WTC11 (cell line): ENCODE measurements around the gene CIAPIN1. TPM values are rescaled to one million over a fixed set of nuclear protein-coding genes. Genes with fewer than 3 reads are reported as not detected.

Source experiments
- ATAC-seq: fragments of 200-7000 bp; cut with Tn5 transposase; 2 replicates; pipeline ENCODE4 v1.10.0; 2021; ENCODE audit warnings: mild to moderate bottlenecking, moderate library complexity
- CTCF ChIA-PET: fragments of 300-600 bp; sonication (Branson Sonifier 250); formaldehyde crosslinking; loops from one replicate; lab custom pipeline; 2021; ENCODE audit warnings: antibody characterized with exemption; lab: Charles Lee
- POLR2A ChIA-PET: fragments of 350-600 bp; sonication (Branson Sonifier 250); formaldehyde crosslinking; loops from one replicate; lab custom pipeline; 2021; ENCODE audit warnings: antibody characterized with exemption; lab: Charles Lee
- DNase-seq: peaks from one replicate; pipeline ENCODE4 v3.0.0; 2021; ENCODE audit warnings: low spot score
- H3K27ac Mint-ChIP-seq: 2 replicates; pipeline ENCODE4 v1.8.0; 2021; ENCODE audit warnings: mixed read lengths
- H3K27me3 Mint-ChIP-seq: 2 replicates; pipeline ENCODE4 v1.8.0; 2021; ENCODE audit warnings: low read depth, mild to moderate bottlenecking, moderate library complexity, mixed read lengths
- H3K36me3 Mint-ChIP-seq: 2 replicates; pipeline ENCODE4 v1.8.0; 2021; ENCODE audit warnings: mixed read lengths
- H3K4me1 Mint-ChIP-seq: 2 replicates; pipeline ENCODE4 v1.8.0; 2022; ENCODE audit warnings: mixed read lengths
- H3K4me3 Mint-ChIP-seq: 2 replicates; pipeline ENCODE4 v1.8.0; 2021; ENCODE audit warnings: mild to moderate bottlenecking, moderate library complexity, mixed read lengths
- H3K9me3 Mint-ChIP-seq: 2 replicates; pipeline ENCODE4 v1.8.0; 2021; ENCODE audit warnings: mixed read lengths
- GTF2I ChIP-seq: fragments of 250-450 bp; sonication (Bioruptor Pico); conservative IDR thresholded peaks from 2 replicates; pipeline ENCODE4 v1.4.0; 2021; ENCODE audit warnings: mild to moderate bottlenecking
- JUN ChIP-seq: sonication (generic); formaldehyde crosslinking; IDR thresholded peaks from 2 replicates; pipeline ENCODE4 v1.8.0; 2023; ENCODE audit warnings: mild to moderate bottlenecking, missing genetic modification reagents
- MYBL2 ChIP-seq: sonication (generic); formaldehyde crosslinking; IDR thresholded peaks from 2 replicates; pipeline ENCODE4 v1.8.1; 2023; ENCODE audit warnings: mild to moderate bottlenecking, moderate library complexity, missing genetic modification reagents
- NR3C1 ChIP-seq: sonication (generic); formaldehyde crosslinking; conservative IDR thresholded peaks from 2 replicates; pipeline ENCODE4 v1.8.1; 2023; ENCODE audit warnings: low read depth, mild to moderate bottlenecking, missing genetic modification reagents
- RELA ChIP-seq: sonication (generic); formaldehyde crosslinking; IDR thresholded peaks from 2 replicates; pipeline ENCODE4 v1.8.1; 2022; ENCODE audit warnings: missing genetic modification reagents, mild to moderate bottlenecking, borderline replicate concordance
- RORB ChIP-seq: fragments of 250-450 bp; sonication (Bioruptor Pico); IDR thresholded peaks from 2 replicates; pipeline ENCODE4 v1.9.0; 2021; ENCODE audit warnings: mild to moderate bottlenecking
- SMAD4 ChIP-seq: sonication (generic); formaldehyde crosslinking; IDR thresholded peaks from 2 replicates; pipeline ENCODE4 v1.8.0; 2022; ENCODE audit warnings: mild to moderate bottlenecking, missing genetic modification reagents
- TEAD4 ChIP-seq: sonication (generic); formaldehyde crosslinking; IDR thresholded peaks from 2 replicates; pipeline ENCODE4 v1.8.0; 2022; ENCODE audit warnings: mild to moderate bottlenecking, missing genetic modification reagents
- ZNF121 ChIP-seq: sonication (generic); formaldehyde crosslinking; IDR thresholded peaks from 2 replicates; pipeline ENCODE4 v1.8.0; 2023; ENCODE audit warnings: missing genetic modification reagents
- ZNF138 ChIP-seq: sonication (generic); formaldehyde crosslinking; conservative IDR thresholded peaks from 2 replicates; pipeline ENCODE4 v1.8.1; 2022; ENCODE audit warnings: mild to moderate bottlenecking, moderate library complexity, missing genetic modification reagents
- ZNF219 ChIP-seq: sonication (generic); formaldehyde crosslinking; IDR thresholded peaks from 2 replicates; pipeline ENCODE4 v1.8.0; 2023; ENCODE audit warnings: missing genetic modification reagents, mild to moderate bottlenecking, borderline replicate concordance
- ZNF232 ChIP-seq: sonication (generic); formaldehyde crosslinking; IDR thresholded peaks from 2 replicates; pipeline ENCODE4 v1.8.0; 2022; ENCODE audit warnings: mild to moderate bottlenecking, missing genetic modification reagents
- total RNA-seq: library from RNA; stranded (reverse); gene quantifications from 3 replicates; pipeline ENCODE4 v1.2.3, GENCODE V29; 2021
- TF ChIP-seq, protein P1 (sequence below): sonication (generic); formaldehyde crosslinking; IDR thresholded peaks from 2 replicates; pipeline ENCODE4 v1.8.1; 2022; ENCODE audit warnings: low read depth, missing genetic modification reagents, borderline replicate concordance
- TF ChIP-seq, protein P2 (sequence below): sonication (generic); formaldehyde crosslinking; IDR thresholded peaks from 2 replicates; pipeline ENCODE4 v1.8.1; 2022; ENCODE audit warnings: mild to moderate bottlenecking, missing genetic modification reagents, moderate library complexity, borderline replicate concordance
- TF ChIP-seq, protein P3 (sequence below): fragments of 200-600 bp; IDR thresholded peaks from 2 replicates; pipeline ENCODE4 v1.8.0; 2022; ENCODE audit warnings: antibody characterized with exemption
- TF ChIP-seq, protein P4 (sequence below): sonication (generic); formaldehyde crosslinking; IDR thresholded peaks from 2 replicates; pipeline ENCODE4 v1.8.1; 2022; ENCODE audit warnings: missing genetic modification reagents, borderline replicate concordance
- TF ChIP-seq, protein P5 (sequence below): fragments of 250-450 bp; sonication (Bioruptor Pico); conservative IDR thresholded peaks from 2 replicates; pipeline ENCODE4 v1.9.0; 2021; ENCODE audit warnings: mild to moderate bottlenecking
- TF ChIP-seq, protein P6 (sequence below): sonication (generic); formaldehyde crosslinking; conservative IDR thresholded peaks from 2 replicates; pipeline ENCODE4 v1.8.1; 2023; ENCODE audit warnings: mild to moderate bottlenecking, low read depth, missing genetic modification reagents, moderate library complexity
- TF ChIP-seq, protein P7 (sequence below): sonication (generic); formaldehyde crosslinking; IDR thresholded peaks from 2 replicates; pipeline ENCODE4 v1.8.1; 2023; ENCODE audit warnings: mild to moderate bottlenecking, missing genetic modification reagents
- TF ChIP-seq, protein P8 (sequence below): sonication (generic); formaldehyde crosslinking; IDR thresholded peaks from 2 replicates; pipeline ENCODE4 v1.8.0; 2022; ENCODE audit warnings: mild to moderate bottlenecking, missing genetic modification reagents

The CIAPIN1 gene
- total RNA-seq, 1 experiment from 2014 or later = 87.9 TPM

DNA sequence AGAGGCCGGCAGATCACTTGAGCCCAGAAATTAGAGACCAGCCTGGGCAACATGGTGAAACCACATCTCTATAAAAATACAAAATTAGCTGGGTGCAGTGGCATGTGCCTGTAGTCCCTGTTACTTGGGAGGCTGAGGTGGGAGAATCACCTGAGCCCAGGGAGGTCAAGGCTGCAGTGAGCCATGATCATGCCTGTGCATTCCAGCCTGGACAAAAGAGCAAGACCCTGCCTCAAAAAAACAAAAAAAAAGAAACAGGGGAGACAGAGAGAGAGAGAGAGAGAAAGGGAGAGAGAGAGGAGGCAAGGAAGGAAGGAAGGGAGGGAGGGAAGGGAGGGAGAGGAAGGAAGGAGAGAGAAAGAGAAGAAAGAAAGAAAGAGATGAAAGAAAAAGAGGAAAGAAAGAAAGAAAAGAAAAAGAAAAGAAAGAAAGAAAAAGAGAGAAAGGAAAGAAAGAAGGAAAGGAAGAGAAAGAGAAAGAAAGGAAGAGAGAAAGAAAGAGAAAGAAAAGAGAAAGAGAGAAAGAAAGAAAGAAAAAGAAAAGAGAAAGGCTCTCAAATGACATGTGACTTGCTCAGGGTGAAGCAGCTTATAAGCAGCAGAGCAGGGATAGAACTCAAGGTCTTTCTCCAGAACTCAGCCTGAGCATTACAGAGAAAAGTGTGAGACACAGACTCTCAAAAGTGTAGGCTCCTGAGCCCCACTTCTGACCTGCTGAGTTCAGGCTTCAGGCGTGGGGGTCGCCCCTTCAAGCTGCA lies 59.4 kb downstream of the CIAPIN1 start (continued):
- TF ChIP-seq SMAD4 (CRISPR knock-in tag) = no peak
- TF ChIP-seq, protein P1, sequence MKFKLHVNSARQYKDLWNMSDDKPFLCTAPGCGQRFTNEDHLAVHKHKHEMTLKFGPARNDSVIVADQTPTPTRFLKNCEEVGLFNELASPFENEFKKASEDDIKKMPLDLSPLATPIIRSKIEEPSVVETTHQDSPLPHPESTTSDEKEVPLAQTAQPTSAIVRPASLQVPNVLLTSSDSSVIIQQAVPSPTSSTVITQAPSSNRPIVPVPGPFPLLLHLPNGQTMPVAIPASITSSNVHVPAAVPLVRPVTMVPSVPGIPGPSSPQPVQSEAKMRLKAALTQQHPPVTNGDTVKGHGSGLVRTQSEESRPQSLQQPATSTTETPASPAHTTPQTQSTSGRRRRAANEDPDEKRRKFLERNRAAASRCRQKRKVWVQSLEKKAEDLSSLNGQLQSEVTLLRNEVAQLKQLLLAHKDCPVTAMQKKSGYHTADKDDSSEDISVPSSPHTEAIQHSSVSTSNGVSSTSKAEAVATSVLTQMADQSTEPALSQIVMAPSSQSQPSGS = no peak
- TF ChIP-seq, protein P2, sequence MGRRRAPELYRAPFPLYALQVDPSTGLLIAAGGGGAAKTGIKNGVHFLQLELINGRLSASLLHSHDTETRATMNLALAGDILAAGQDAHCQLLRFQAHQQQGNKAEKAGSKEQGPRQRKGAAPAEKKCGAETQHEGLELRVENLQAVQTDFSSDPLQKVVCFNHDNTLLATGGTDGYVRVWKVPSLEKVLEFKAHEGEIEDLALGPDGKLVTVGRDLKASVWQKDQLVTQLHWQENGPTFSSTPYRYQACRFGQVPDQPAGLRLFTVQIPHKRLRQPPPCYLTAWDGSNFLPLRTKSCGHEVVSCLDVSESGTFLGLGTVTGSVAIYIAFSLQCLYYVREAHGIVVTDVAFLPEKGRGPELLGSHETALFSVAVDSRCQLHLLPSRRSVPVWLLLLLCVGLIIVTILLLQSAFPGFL = no peak
- TF ChIP-seq, protein P3, sequence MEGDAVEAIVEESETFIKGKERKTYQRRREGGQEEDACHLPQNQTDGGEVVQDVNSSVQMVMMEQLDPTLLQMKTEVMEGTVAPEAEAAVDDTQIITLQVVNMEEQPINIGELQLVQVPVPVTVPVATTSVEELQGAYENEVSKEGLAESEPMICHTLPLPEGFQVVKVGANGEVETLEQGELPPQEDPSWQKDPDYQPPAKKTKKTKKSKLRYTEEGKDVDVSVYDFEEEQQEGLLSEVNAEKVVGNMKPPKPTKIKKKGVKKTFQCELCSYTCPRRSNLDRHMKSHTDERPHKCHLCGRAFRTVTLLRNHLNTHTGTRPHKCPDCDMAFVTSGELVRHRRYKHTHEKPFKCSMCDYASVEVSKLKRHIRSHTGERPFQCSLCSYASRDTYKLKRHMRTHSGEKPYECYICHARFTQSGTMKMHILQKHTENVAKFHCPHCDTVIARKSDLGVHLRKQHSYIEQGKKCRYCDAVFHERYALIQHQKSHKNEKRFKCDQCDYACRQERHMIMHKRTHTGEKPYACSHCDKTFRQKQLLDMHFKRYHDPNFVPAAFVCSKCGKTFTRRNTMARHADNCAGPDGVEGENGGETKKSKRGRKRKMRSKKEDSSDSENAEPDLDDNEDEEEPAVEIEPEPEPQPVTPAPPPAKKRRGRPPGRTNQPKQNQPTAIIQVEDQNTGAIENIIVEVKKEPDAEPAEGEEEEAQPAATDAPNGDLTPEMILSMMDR = no peak
- TF ChIP-seq, protein P4, sequence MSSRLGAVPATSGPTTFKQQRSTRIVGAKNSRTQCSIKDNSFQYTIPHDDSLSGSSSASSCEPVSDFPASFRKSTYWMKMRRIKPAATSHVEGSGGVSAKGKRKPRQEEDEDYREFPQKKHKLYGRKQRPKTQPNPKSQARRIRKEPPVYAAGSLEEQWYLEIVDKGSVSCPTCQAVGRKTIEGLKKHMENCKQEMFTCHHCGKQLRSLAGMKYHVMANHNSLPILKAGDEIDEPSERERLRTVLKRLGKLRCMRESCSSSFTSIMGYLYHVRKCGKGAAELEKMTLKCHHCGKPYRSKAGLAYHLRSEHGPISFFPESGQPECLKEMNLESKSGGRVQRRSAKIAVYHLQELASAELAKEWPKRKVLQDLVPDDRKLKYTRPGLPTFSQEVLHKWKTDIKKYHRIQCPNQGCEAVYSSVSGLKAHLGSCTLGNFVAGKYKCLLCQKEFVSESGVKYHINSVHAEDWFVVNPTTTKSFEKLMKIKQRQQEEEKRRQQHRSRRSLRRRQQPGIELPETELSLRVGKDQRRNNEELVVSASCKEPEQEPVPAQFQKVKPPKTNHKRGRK (CRISPR knock-in tag) = 0 out of 2 replicates have a peak, but pooled peaks have one; percentile 31
- TF ChIP-seq ZNF121 = peak; percentile 2; the same call in 1 of the 2 replicates
- no peak for TF ChIP-seq JUN (CRISPR knock-in tag)
- TF ChIP-seq GTF2I (CRISPR knock-in tag) = no peak
- TF ChIP-seq, protein P5, sequence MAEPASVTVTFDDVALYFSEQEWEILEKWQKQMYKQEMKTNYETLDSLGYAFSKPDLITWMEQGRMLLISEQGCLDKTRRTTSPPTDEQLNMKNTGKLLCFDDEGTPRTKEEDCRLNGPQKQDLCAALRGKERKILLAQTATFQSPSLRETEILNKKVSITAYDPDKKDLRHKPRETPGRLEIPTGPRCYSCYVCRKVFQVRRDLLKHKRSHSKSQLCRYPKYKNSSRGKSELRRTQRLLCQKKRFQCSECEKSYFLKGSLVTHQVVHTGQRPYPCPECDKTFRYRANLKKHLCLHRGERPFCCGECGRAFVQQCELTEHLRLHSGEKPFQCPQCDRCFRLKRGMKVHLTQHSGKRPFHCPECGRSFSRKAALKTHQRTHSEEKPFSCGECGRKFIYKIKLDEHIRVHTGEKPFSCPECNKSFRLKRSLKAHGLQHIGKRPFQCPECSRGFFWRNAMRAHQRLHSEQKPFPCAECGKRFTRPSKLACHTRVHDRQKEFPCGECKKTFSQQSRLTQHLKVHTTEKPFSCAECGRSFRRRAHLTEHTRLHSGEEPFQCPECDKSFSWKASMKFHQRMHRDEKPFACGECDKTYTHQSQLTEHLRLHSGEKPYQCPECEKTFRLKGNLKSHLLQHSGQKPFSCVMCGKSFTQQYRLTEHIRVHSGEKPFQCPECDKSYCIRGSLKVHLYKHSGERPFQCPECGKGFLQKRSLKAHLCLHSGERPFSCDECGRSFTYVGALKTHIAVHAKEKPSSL (CRISPR knock-in tag) = no peak

DNA sequence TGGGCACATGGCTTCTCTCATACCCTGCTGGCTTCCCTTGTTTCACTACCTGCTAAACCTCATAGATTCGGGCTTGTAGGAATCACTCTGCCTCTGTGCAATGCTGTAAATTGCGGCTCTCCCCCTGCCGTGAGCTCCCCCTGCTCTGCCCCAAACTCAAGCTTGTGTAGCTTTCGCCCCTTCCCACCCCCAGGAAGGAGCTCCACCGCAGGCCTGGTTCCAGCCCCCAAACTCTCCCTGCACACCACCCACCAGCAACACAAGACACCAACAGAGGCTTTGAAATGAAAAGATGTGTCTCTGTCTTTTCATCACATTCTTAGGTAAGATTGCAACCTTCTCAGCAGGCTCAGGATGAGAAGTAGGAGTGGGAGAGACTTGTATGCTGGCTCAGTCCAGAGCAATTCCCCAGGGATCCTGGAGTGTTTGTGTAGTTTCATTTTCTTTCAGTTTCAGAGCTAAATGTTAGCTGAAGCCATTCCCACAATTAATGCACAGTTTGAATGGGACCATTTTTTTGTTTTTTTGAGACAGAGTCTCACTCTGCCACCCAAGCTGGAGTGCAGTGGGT lies 60.7 kb downstream of the CIAPIN1 start:
- ChIA-PET POLR2A (no interaction called here), CTCF (interaction anchor here (0.6 to 1.3 kb wide), 3 partner anchors 86 to 535 kb away, joined by 4 to 8 read pairs (median 5); no protein-coding TSS in a partner anchor)
- DNase-seq (no peak), ATAC-seq (no peak)
- no peak overlapping the region for H3K4me3 Mint-ChIP-seq
- no peaks in the 10 kb centered on the region for H3K36me3 Mint-ChIP-seq
- peaks cover 5% of the 10 kb centered on the region for H3K9me3 Mint-ChIP-seq
- peaks cover 4% of the 10 kb centered on the region for H3K27me3 Mint-ChIP-seq
- peaks cover 3% of the 10 kb centered on the region; the same call in 1 of the 2 replicates for H3K4me1 Mint-ChIP-seq
- H3K27ac Mint-ChIP-seq = no peak overlapping the region
- TF ChIP-seq, protein P6, sequence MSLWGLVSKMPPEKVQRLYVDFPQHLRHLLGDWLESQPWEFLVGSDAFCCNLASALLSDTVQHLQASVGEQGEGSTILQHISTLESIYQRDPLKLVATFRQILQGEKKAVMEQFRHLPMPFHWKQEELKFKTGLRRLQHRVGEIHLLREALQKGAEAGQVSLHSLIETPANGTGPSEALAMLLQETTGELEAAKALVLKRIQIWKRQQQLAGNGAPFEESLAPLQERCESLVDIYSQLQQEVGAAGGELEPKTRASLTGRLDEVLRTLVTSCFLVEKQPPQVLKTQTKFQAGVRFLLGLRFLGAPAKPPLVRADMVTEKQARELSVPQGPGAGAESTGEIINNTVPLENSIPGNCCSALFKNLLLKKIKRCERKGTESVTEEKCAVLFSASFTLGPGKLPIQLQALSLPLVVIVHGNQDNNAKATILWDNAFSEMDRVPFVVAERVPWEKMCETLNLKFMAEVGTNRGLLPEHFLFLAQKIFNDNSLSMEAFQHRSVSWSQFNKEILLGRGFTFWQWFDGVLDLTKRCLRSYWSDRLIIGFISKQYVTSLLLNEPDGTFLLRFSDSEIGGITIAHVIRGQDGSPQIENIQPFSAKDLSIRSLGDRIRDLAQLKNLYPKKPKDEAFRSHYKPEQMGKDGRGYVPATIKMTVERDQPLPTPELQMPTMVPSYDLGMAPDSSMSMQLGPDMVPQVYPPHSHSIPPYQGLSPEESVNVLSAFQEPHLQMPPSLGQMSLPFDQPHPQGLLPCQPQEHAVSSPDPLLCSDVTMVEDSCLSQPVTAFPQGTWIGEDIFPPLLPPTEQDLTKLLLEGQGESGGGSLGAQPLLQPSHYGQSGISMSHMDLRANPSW (CRISPR knock-in tag) = no peak
- TF ChIP-seq, protein P7, sequence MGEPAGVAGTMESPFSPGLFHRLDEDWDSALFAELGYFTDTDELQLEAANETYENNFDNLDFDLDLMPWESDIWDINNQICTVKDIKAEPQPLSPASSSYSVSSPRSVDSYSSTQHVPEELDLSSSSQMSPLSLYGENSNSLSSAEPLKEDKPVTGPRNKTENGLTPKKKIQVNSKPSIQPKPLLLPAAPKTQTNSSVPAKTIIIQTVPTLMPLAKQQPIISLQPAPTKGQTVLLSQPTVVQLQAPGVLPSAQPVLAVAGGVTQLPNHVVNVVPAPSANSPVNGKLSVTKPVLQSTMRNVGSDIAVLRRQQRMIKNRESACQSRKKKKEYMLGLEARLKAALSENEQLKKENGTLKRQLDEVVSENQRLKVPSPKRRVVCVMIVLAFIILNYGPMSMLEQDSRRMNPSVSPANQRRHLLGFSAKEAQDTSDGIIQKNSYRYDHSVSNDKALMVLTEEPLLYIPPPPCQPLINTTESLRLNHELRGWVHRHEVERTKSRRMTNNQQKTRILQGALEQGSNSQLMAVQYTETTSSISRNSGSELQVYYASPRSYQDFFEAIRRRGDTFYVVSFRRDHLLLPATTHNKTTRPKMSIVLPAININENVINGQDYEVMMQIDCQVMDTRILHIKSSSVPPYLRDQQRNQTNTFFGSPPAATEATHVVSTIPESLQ (CRISPR knock-in tag) = no peak
- TF ChIP-seq RORB (CRISPR knock-in tag) = no peak
- no peak for TF ChIP-seq ZNF138 (CRISPR knock-in tag)
- no peak for TF ChIP-seq NR3C1 (CRISPR knock-in tag)
- TF ChIP-seq TEAD4 = no peak
- TF ChIP-seq RELA = no peak
- no peak for TF ChIP-seq ZNF232 (CRISPR knock-in tag)
- TF ChIP-seq ZNF219 (CRISPR knock-in tag) = no peak
- TF ChIP-seq, protein P8, sequence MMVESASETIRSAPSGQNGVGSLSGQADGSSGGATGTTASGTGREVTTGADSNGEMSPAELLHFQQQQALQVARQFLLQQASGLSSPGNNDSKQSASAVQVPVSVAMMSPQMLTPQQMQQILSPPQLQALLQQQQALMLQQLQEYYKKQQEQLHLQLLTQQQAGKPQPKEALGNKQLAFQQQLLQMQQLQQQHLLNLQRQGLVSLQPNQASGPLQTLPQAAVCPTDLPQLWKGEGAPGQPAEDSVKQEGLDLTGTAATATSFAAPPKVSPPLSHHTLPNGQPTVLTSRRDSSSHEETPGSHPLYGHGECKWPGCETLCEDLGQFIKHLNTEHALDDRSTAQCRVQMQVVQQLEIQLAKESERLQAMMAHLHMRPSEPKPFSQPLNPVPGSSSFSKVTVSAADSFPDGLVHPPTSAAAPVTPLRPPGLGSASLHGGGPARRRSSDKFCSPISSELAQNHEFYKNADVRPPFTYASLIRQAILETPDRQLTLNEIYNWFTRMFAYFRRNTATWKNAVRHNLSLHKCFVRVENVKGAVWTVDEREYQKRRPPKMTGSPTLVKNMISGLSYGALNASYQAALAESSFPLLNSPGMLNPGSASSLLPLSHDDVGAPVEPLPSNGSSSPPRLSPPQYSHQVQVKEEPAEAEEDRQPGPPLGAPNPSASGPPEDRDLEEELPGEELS (CRISPR knock-in tag) = no peak
- TF ChIP-seq MYBL2 (CRISPR knock-in tag) = no peak
